Peyer's patch (tissue), 4 donors: Measurements from ENCODE around the gene MACC1. TPM values are rescaled to one million over a fixed set of nuclear protein-coding genes. Genes with fewer than 3 reads are reported as not detected.

ENCODE experiments used
- DNase-seq, 3 donors: peaks; one replicate each; pipeline ENCODE4 v3.0.0-alpha.2; 2017 to 2019
- H3K27ac ChIP-seq, 4 donors: fragments of 200-600 bp; sonication (generic); one replicate each; pipeline ENCODE4 v1.5.1; 2016 to 2019
- H3K27me3 ChIP-seq, 2 donors: fragments of 200-600 bp; sonication (generic); one replicate each; pipeline ENCODE4 v1.5.1; 2019
- H3K36me3 ChIP-seq, 3 donors: fragments of 200-600 bp; sonication (generic); one replicate each; pipeline ENCODE4 v1.5.1; 2016 to 2019
- H3K4me1 ChIP-seq, 4 donors: fragments of 200-600 bp; sonication (generic); one replicate each; pipeline ENCODE4 v1.5.1; 2016 to 2019
- H3K4me3 ChIP-seq, 4 donors: fragments of 200-600 bp; sonication (generic); 1 replicate in 3 of 4; 2 replicates in 1 of 4; pipeline ENCODE4 v1.5.1; 2016 to 2019; ENCODE audit warnings: mild to moderate bottlenecking in 1 of 4
- H3K9me3 ChIP-seq, 4 donors: fragments of 200-600 bp; sonication (generic); one replicate each; pipeline ENCODE4 v1.5.1; 2016 to 2019; ENCODE audit warnings: mild to moderate bottlenecking in 1 of 4
- CTCF ChIP-seq, 6 experiments: fragments of 450-650 bp in 4 of 6; fragments of 200-600 bp in 2 of 6; sonication (generic) in 1 of 6; IDR thresholded peaks; one replicate each; pipeline ENCODE4 v1.5.1; 2017 to 2019; ENCODE audit warnings: antibody characterized with exemption in 6 of 6, mild to moderate bottlenecking in 3 of 6, moderate library complexity in 1 of 6
- POLR2A ChIP-seq, 2 donors: fragments of 450-650 bp; IDR thresholded peaks; one replicate each; pipeline ENCODE4 v1.5.1; 2017; ENCODE audit warnings: antibody characterized with exemption in 2 of 2, mild to moderate bottlenecking in 2 of 2, moderate library complexity in 2 of 2
- total RNA-seq, 4 donors: library from RNA; depleted of rRNA; stranded (reverse); fragments of >200 nt; gene quantifications; one replicate each; pipeline ENCODE4 v1.1.0, GENCODE V29; 2016

MACC1 gene
- total RNA-seq, 4 donors from 2014 or later, result 25.6 to 79.4 (median 71.1) TPM

- H3K9me3 ChIP-seq, result no peaks in the 10 kb centered on the region
- DNase-seq, result no peak
- TF ChIP-seq CTCF (IDR thresholded peaks at IDR 0.05), result no peak
- TF ChIP-seq POLR2A (IDR thresholded peaks at IDR 0.05), result no peak
- H3K4me1 ChIP-seq, result peaks cover 0 to 7% (median 0%) of the 10 kb centered on the region in 4 donors
- H3K4me3 ChIP-seq, result no peak overlapping the region
- H3K27ac ChIP-seq, result peak overlapping the region in 1 of 4 donors; percentile 26
- no peaks in the 10 kb centered on the region for H3K36me3 ChIP-seq
- no peaks in the 10 kb centered on the region for H3K27me3 ChIP-seq
Observed at GRCh38 chr7:20240080-20240926, 23.1 kb upstream of the MACC1 start.

GRCh38 chr7:20238754-20239324 lies 21.7 kb upstream of the MACC1 start:
- Histone ChIP-seq H3K27ac (peak overlapping the region in 1 of 4 donors; percentile 27), H3K27me3 (no peaks in the 10 kb centered on the region), H3K4me3 (no peak overlapping the region), H3K9me3 (no peaks in the 10 kb centered on the region), H3K36me3 (no peaks in the 10 kb centered on the region), H3K4me1 (peaks cover 0 to 7% (median 0%) of the 10 kb centered on the region in 4 donors)
- peak in 2 of 3 donors; percentile 65 to 66 for DNase-seq
- TF ChIP-seq CTCF (IDR thresholded peaks at IDR 0.05) (no peak), POLR2A (IDR thresholded peaks at IDR 0.05) (no peak)

GRCh38 chr7:20238194-20238753 lies 21.1 kb upstream of the MACC1 start:
- no peaks in the 10 kb centered on the region for H3K9me3 ChIP-seq
- no peak for DNase-seq
- no peak for TF ChIP-seq CTCF (IDR thresholded peaks at IDR 0.05)
- TF ChIP-seq POLR2A (IDR thresholded peaks at IDR 0.05), result no peak

GRCh38 chr7:20237464-20238193 lies 20.4 kb upstream of the MACC1 start:
- no peak overlapping the region for H3K27ac ChIP-seq
- no peaks in the 10 kb centered on the region for H3K9me3 ChIP-seq
- H3K4me1 ChIP-seq, result peaks cover 0 to 7% (median 0%) of the 10 kb centered on the region in 4 donors
- no peaks in the 10 kb centered on the region for H3K36me3 ChIP-seq
- no peaks in the 10 kb centered on the region for H3K27me3 ChIP-seq
- TF ChIP-seq POLR2A (IDR thresholded peaks at IDR 0.05), result no peak
- TF ChIP-seq CTCF (IDR thresholded peaks at IDR 0.05), result no peak
- H3K4me3 ChIP-seq, result no peak overlapping the region
- DNase-seq, result no peak

More at GRCh38 chr7:20238194-20238753, 21.1 kb upstream of the MACC1 start:
- peaks cover 0 to 7% (median 0%) of the 10 kb centered on the region in 4 donors for H3K4me1 ChIP-seq
- H3K4me3 ChIP-seq, result no peak overlapping the region
- H3K36me3 ChIP-seq, result no peaks in the 10 kb centered on the region
- peak overlapping the region in 1 of 4 donors; percentile 27 for H3K27ac ChIP-seq
- no peaks in the 10 kb centered on the region for H3K27me3 ChIP-seq

- H3K9me3 ChIP-seq, result no peaks in the 10 kb centered on the region
- no peaks in the 10 kb centered on the region for H3K36me3 ChIP-seq
- H3K4me1 ChIP-seq, result peaks cover 0 to 7% (median 0%) of the 10 kb centered on the region in 4 donors
- DNase-seq, result no peak
- H3K27ac ChIP-seq, result no peak overlapping the region
- no peaks in the 10 kb centered on the region for H3K27me3 ChIP-seq
- TF ChIP-seq CTCF (IDR thresholded peaks at IDR 0.05) (no peak), POLR2A (IDR thresholded peaks at IDR 0.05) (no peak)
- H3K4me3 ChIP-seq, result no peak overlapping the region
Observed at GRCh38 chr7:20236790-20237189, 19.6 kb upstream of the MACC1 start.
